ENCODE measurements around the gene EFTUD2. TPM values are rescaled to one million over a fixed set of nuclear protein-coding genes. Genes with fewer than 3 reads are reported as not detected.

Gene EFTUD2
- total and polyA plus RNA-seq, 8 donors = 15.9 to 176 (median 81.8) TPM

GRCh38 chr17:44926821-44927525 is 27.7 kb upstream of the EFTUD2 start:
- Histone ChIP-seq H3K27me3 (peaks cover 0 to 9% (median 0%) of the 10 kb centered on the region in 3 donors), H3K27ac (no peak overlapping the region), H3K4me3 (no peak overlapping the region), H3K9me3 (no peaks in the 10 kb centered on the region), H3K36me3 (peaks cover 0 to 36% (median 0%) of the 10 kb centered on the region in 4 donors), H3K4me1 (no peaks in the 10 kb centered on the region)
- intact Hi-C loops (cut with DNase I; ENCODE audit: low total_unique reads) = no loop called here
- DNase-seq = no peak
- TF ChIP-seq CTCF (IDR thresholded peaks at IDR 0.05) (no peak), POLR2AphosphoS5 (IDR thresholded peaks at IDR 0.05) (no peak), EP300 (IDR thresholded peaks at IDR 0.05) (no peak), POLR2A (IDR thresholded peaks at IDR 0.05) (no peak)
- WGBS, 5 donors = 88 to 94% (median 89%) methylated on average over 8 to 15 of the region's 15 CpGs

GRCh38 chr17:44925731-44926697 is 26.8 kb upstream of the EFTUD2 start:
- intact Hi-C loops (cut with DNase I; ENCODE audit: low total_unique reads) = no loop called here
- Histone ChIP-seq H3K4me1 (no peaks in the 10 kb centered on the region), H3K27ac (no peak overlapping the region), H3K36me3 (peaks cover 0 to 26% (median 0%) of the 10 kb centered on the region in 4 donors), H3K9me3 (no peaks in the 10 kb centered on the region), H3K4me3 (no peak overlapping the region), H3K27me3 (peaks cover 0 to 15% (median under 1%) of the 10 kb centered on the region in 3 donors)
- 94 to 98% (median 96%) methylated on average over 18 of the region's 18 CpGs for WGBS, 5 donors
- no peak for DNase-seq
- TF ChIP-seq POLR2AphosphoS5 (IDR thresholded peaks at IDR 0.05) = no peak
- TF ChIP-seq CTCF (IDR thresholded peaks at IDR 0.05) = no peak
- TF ChIP-seq POLR2A (IDR thresholded peaks at IDR 0.05) = no peak
- no peak for TF ChIP-seq EP300 (IDR thresholded peaks at IDR 0.05)

GRCh38 chr17:44924107-44924544 is 24.9 kb upstream of the EFTUD2 start:
- Histone ChIP-seq H3K27me3 (peaks cover 0 to 23% (median 7%) of the 10 kb centered on the region in 3 donors), H3K36me3 (peaks cover 0 to 22% (median 0%) of the 10 kb centered on the region in 4 donors), H3K27ac (no peak overlapping the region), H3K4me3 (no peak overlapping the region), H3K4me1 (peaks cover 0 to 8% (median 2%) of the 10 kb centered on the region in 4 donors), H3K9me3 (no peaks in the 10 kb centered on the region)
- TF ChIP-seq EP300 (IDR thresholded peaks at IDR 0.05) (no peak), CTCF (IDR thresholded peaks at IDR 0.05) (no peak), POLR2AphosphoS5 (IDR thresholded peaks at IDR 0.05) (no peak), POLR2A (IDR thresholded peaks at IDR 0.05) (no peak)
- 57 to 72% (median 63%) methylated on average over 9 of the region's 9 CpGs for WGBS, 5 donors
- no peak for DNase-seq
- intact Hi-C loops (cut with DNase I; ENCODE audit: low total_unique reads) = loop anchor here (5.0 kb wide), 1 partner anchor 98 kb away; no protein-coding TSS in a partner anchor

Data from stomach (tissue), 9 donors.